RWPE2 (cell line): ENCODE results near the gene ZNF740.

ENCODE experiments used
- ATAC-seq: fragments of 200-7000 bp; cut with Tn5 transposase; 3 replicates; pipeline ENCODE4 v1.9.1; 2021; ENCODE audit warnings: low read depth
- DNase-seq: peaks from one replicate; pipeline ENCODE4 v3.0.0-alpha.2; 2020; ENCODE audit warnings: low spot score
- H3K27ac ChIP-seq: fragments of 450-650 bp; 2 replicates; pipeline ENCODE4 v1.5.1; 2017; ENCODE audit warnings: mild to moderate bottlenecking; ENCODE audit not compliant: poor library complexity, severe bottlenecking
- H3K27me3 ChIP-seq: fragments of 250-450 bp; sonication (Bioruptor Pico); 2 replicates; pipeline ENCODE4 v1.5.1; 2021; ENCODE audit warnings: mild to moderate bottlenecking, moderate library complexity; ENCODE audit not compliant: insufficient read depth, poor library complexity, severe bottlenecking
- H3K36me3 ChIP-seq: fragments of 250-450 bp; sonication (Bioruptor Pico); 2 replicates; pipeline ENCODE4 v1.5.1; 2020; ENCODE audit warnings: low read depth, mild to moderate bottlenecking, moderate library complexity
- H3K4me1 ChIP-seq: fragments of 250-450 bp; sonication (Bioruptor Pico); 2 replicates; pipeline ENCODE4 v1.5.1; 2021; ENCODE audit warnings: mild to moderate bottlenecking, moderate library complexity; ENCODE audit not compliant: insufficient read depth, poor library complexity, severe bottlenecking
- H3K4me3 ChIP-seq: fragments of 250-450 bp; sonication (Bioruptor Pico); 2 replicates; pipeline ENCODE4 v1.5.1; 2021; ENCODE audit warnings: mild to moderate bottlenecking, moderate library complexity; ENCODE audit not compliant: severe bottlenecking
- H3K9me3 ChIP-seq: fragments of 250-450 bp; sonication (Bioruptor Pico); 2 replicates; pipeline ENCODE4 v1.5.1; 2021; ENCODE audit warnings: mild to moderate bottlenecking, moderate library complexity; ENCODE audit not compliant: severe bottlenecking
- CTCF ChIP-seq: fragments of 450-650 bp; IDR thresholded peaks from one replicate; pipeline ENCODE4 v1.5.1; 2017; ENCODE audit warnings: mild to moderate bottlenecking, moderate library complexity; ENCODE audit not compliant: poor library complexity, severe bottlenecking

Gene ZNF740

DNA sequence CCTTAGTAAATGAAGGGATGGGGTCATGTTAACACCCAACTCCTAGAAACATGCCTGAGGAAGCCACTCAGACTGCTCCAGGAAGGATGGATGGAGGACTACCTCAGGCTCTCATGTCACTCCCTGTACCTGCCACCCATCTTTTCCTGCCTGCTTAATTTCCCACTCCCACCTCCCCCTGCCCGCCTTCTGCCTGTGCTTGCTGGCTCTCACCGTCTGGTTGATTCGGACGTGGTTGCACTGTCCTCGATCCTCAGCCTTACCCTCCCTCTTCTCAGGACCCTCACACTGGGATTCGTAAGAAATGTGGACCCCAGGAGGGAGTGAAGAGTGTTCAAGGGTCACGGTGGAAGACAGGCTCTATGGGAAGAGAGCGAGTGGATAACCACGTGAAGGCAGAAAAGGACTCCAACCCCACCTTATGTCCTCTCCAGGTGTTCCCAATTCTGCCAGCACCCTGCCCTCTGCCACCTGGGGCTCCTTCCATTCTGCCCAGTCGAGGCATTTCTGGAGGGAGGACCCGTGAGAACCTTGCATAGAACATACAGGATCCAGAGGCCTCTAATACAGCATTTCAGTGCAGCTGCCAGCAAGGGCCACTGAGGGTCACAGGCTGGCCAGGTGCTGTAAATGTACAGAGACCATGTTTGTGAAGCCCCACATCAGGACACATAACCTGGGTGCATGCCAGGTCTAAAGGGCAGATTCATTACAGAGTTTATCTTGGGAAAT lies 13.6 kb downstream of the ZNF740 start:
- no peaks in the 10 kb centered on the region for H3K9me3 ChIP-seq
- H3K27me3 ChIP-seq = no peaks in the 10 kb centered on the region
- DNase-seq (no peak), ATAC-seq (no peak)
- no peaks in the 10 kb centered on the region for H3K4me1 ChIP-seq
- no peak for TF ChIP-seq CTCF
- H3K36me3 ChIP-seq = peaks cover 5% of the 10 kb centered on the region; the same call in 1 of the 2 replicates
- H3K4me3 ChIP-seq = no peak overlapping the region
- no peak overlapping the region for H3K27ac ChIP-seq

- no peak for ATAC-seq
- H3K27ac ChIP-seq = no peak overlapping the region
- H3K36me3 ChIP-seq = peaks cover 5% of the 10 kb centered on the region; the same call in 1 of the 2 replicates
- no peaks in the 10 kb centered on the region for H3K9me3 ChIP-seq
- no peak for TF ChIP-seq CTCF
- H3K4me1 ChIP-seq = no peaks in the 10 kb centered on the region
- H3K27me3 ChIP-seq = no peaks in the 10 kb centered on the region
- no peak overlapping the region for H3K4me3 ChIP-seq
- DNase-seq = no peak
Measured at GRCh38 chr12:53194973-53195372, 14.5 kb downstream of the ZNF740 start.

DNA sequence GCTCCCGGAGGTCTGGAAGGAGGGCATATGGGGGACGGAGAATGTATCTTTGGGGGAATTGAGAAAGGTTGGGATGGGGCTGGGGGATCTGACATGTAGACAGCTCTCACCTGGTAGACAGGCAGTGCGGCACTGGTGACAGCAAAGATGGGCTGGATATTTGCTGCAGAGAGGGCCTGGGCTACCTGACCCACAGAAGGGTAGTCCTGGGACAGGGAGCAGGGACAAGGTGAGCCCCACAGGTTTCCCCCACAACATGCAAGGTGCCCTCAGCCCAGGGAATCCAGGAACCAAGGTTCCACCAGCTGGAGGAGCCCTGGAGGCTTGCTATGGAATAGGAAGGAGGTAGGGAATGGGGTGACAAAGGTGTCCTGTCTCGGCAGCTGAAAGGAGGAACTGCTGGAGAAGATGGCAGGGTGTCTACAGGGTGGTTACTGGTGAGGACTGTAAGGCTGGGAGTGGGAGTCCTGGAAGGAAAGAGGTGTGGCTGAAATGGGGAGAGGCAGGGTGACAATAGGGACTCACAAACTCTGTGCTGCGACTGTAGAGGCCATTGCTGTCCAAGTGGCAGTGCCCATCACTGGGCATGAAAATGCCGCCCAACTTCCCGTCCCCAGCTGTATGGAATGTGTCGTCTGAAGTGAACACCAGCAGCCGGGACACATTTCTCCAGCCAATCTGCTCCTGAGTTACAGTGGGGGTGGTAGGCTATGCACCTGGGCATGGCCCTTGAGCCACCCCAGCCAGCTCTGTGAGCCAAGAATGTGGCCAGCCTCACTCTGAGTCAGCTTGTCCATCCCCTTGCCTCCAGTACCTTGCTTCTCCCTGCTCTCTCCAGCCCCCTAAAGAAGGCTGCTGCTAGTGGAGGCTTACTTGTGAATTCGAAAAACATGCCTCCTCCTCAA lies 15.2 kb downstream of the ZNF740 start:
- peaks cover 4% of the 10 kb centered on the region; the same call in 1 of the 2 replicates for H3K36me3 ChIP-seq
- no peak overlapping the region for H3K27ac ChIP-seq
- no peak overlapping the region for H3K4me3 ChIP-seq
- H3K27me3 ChIP-seq = no peaks in the 10 kb centered on the region
- peak; percentile 36; the same call in 2 of the 3 replicates for ATAC-seq
- no peaks in the 10 kb centered on the region for H3K4me1 ChIP-seq
- TF ChIP-seq CTCF = no peak
- H3K9me3 ChIP-seq = no peaks in the 10 kb centered on the region
- no peak for DNase-seq

DNA sequence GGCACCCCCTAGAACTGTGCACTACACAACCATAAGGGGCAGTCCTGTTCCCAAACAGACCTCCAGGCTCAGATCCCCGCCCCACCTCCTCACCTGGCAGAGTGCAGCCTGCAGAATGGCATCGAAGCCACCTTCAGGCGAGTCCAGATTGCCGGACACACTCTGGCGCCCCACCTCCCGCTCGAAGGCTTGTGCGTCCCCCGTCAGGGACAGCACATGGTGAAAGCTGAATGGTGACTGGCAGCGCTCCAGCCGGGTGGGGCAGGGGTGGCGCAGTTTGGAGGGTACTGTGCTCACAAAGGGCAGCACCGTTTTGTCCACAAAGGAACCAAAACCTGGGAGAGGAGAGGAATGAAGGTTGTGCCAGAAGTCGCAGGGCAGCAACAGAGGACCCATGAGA lies 16.0 kb downstream of the ZNF740 start:
- TF ChIP-seq CTCF = no peak
- ATAC-seq = peak; percentile 15; the same call in 1 of the 3 replicates

More for the DNA sequence above, 16.0 kb downstream of the ZNF740 start:
- no peaks in the 10 kb centered on the region for H3K36me3 ChIP-seq
- no peak for DNase-seq
- no peaks in the 10 kb centered on the region for H3K9me3 ChIP-seq
- H3K4me3 ChIP-seq = no peak overlapping the region
- H3K27me3 ChIP-seq = no peaks in the 10 kb centered on the region
- no peaks in the 10 kb centered on the region for H3K4me1 ChIP-seq
- no peak overlapping the region for H3K27ac ChIP-seq
